Mammary epithelial cell (primary cell): ENCODE measurements around the gene ZNF672.
A peak's percentile ranks its signal among the peaks of the same experiment; 100 is the strongest.

Source experiments
- EZH2 ChIP-seq: IDR thresholded peaks from 2 replicates; pipeline ENCODE4 v1.6.1; 2012; ENCODE audit warnings: low read length, inconsistent platforms, borderline replicate concordance
- TF ChIP-seq, protein P1 (sequence below), 2 donors: IDR thresholded peaks in 1 of 2; conservative IDR thresholded peaks in 1 of 2; 2 replicates each; pipeline ENCODE4 v1.5.1; 2011 to 2012; ENCODE audit warnings: inconsistent platforms in 2 of 2, low read length in 2 of 2, mild to moderate bottlenecking in 2 of 2, control low read depth in 1 of 2, low read depth in 1 of 2; ENCODE audit not compliant: insufficient read depth in 1 of 2; ENCODE audit errors: extremely low read depth in 1 of 2

DNA sequence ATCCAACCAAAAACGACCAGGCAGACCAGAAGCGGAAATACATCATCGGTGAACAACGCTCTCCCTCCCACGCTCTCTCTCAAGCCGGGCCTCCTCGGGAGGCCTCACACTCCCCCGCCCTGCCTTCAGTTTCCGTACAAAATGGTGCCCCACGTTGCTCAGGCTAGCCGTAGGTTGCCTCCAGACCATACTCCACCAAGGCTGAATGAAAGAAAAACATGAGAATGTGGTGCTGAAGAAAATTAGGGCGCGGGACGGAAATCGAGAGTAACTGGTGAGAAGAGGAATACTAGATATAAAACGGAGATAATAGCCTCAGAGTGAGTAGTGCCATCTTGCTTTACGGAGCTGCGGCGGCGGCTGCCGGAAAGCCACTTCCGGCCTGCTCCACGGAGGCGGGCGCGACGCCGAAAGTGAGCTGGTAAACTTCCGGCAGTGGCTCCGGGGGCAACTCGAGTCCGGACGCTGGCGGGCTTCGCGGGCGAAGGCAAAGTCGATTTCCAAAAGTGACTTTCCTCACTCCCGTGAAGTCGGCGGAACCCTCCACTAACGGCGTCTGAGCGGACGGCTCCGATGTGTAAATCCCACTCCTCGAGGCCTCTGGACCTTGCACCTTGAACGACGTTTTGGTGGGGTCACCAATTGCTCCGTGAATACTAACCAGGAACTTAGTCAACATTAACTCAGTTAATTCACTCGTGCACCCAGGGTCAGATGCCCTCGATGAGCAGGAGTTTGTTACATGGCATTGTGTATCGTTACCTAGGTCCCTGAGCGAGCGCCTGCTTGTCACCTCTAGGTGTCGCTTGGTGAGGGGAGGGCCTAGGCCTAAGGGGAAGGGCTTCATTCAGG, 11.9 kb upstream of the ZNF672 start, which contains the start of gene SH3BP5L:
- TF ChIP-seq, protein P1, sequence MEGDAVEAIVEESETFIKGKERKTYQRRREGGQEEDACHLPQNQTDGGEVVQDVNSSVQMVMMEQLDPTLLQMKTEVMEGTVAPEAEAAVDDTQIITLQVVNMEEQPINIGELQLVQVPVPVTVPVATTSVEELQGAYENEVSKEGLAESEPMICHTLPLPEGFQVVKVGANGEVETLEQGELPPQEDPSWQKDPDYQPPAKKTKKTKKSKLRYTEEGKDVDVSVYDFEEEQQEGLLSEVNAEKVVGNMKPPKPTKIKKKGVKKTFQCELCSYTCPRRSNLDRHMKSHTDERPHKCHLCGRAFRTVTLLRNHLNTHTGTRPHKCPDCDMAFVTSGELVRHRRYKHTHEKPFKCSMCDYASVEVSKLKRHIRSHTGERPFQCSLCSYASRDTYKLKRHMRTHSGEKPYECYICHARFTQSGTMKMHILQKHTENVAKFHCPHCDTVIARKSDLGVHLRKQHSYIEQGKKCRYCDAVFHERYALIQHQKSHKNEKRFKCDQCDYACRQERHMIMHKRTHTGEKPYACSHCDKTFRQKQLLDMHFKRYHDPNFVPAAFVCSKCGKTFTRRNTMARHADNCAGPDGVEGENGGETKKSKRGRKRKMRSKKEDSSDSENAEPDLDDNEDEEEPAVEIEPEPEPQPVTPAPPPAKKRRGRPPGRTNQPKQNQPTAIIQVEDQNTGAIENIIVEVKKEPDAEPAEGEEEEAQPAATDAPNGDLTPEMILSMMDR (conservative IDR thresholded peaks at IDR 0.05 in 1 of 2, IDR thresholded peaks at IDR 0.05 in 1 of 2; ENCODE audit: extremely low read depth in 1 of 2, insufficient read depth in 1 of 2, low read depth in 1 of 2, low read length in 2 of 2) = peak; percentile 55 to 75
- TF ChIP-seq EZH2 = no peak
